Osteocyte (in vitro differentiated cells): ENCODE measurements around the gene ASTN2. TPM values are rescaled to one million over a fixed set of nuclear protein-coding genes. Genes with fewer than 3 reads are reported as not detected.

Experiments used
- DNase-seq: peaks from one replicate; pipeline ENCODE4 v3.0.0; 2021; ENCODE audit warnings: mixed read lengths; ENCODE audit not compliant: unreplicated experiment; ENCODE audit errors: extremely low spot score
- H3K27ac Mint-ChIP-seq: one replicate; pipeline ENCODE4 v1.8.0; 2021; ENCODE audit warnings: mild to moderate bottlenecking, mixed read lengths; ENCODE audit not compliant: unreplicated experiment
- H3K27me3 Mint-ChIP-seq: one replicate; pipeline ENCODE4 v1.8.0; 2021; ENCODE audit warnings: mixed read lengths; ENCODE audit not compliant: unreplicated experiment
- H3K36me3 Mint-ChIP-seq: one replicate; pipeline ENCODE4 v1.8.0; 2021; ENCODE audit warnings: mixed read lengths; ENCODE audit not compliant: unreplicated experiment
- H3K4me1 Mint-ChIP-seq: one replicate; pipeline ENCODE4 v1.8.0; 2021; ENCODE audit warnings: mixed read lengths; ENCODE audit not compliant: unreplicated experiment
- H3K4me3 Mint-ChIP-seq: one replicate; pipeline ENCODE4 v1.8.0; 2021; ENCODE audit warnings: mild to moderate bottlenecking, moderate library complexity, mixed read lengths; ENCODE audit not compliant: unreplicated experiment
- H3K9me3 Mint-ChIP-seq: one replicate; pipeline ENCODE4 v1.8.0; 2021; ENCODE audit warnings: mixed read lengths; ENCODE audit not compliant: unreplicated experiment
- total RNA-seq: library from RNA; stranded (reverse); gene quantifications from 2 replicates; pipeline ENCODE4 v1.2.1, GENCODE V29; 2021
- TF ChIP-seq, protein P1 (sequence below): fragments of 200-600 bp; sonication (generic); IDR thresholded peaks from 2 replicates; pipeline ENCODE4 v1.5.0; 2021; ENCODE audit warnings: antibody characterized with exemption, mild to moderate bottlenecking, moderate library complexity

ASTN2 gene
- total RNA-seq, 1 donor from 2014 or later, result 2.3 TPM

DNA sequence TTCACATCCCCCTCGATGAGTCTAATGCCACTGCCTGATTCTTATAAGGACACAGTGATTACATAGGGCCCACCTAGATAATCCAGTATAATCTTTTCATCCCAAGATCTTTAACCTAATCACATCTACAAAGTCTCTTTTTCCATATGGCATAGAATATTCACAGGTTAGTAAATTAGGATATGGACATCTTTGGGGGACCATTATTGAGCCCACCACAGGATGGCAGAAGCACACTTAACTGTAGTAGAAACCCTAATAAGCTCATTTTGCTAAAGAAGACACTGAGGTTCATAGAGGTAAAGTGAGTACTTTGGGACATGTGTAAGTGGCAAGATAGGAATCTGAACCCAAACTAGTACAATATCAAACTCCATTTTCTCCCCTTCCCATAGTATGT, 38.9 kb downstream of the ASTN2 start:
- Mint-ChIP-seq H3K27me3 (no peaks in the 10 kb centered on the region), H3K9me3 (no peaks in the 10 kb centered on the region), H3K4me1 (no peaks in the 10 kb centered on the region), H3K4me3 (no peak overlapping the region), H3K27ac (no peak overlapping the region), H3K36me3 (no peaks in the 10 kb centered on the region)
- TF ChIP-seq, protein P1, sequence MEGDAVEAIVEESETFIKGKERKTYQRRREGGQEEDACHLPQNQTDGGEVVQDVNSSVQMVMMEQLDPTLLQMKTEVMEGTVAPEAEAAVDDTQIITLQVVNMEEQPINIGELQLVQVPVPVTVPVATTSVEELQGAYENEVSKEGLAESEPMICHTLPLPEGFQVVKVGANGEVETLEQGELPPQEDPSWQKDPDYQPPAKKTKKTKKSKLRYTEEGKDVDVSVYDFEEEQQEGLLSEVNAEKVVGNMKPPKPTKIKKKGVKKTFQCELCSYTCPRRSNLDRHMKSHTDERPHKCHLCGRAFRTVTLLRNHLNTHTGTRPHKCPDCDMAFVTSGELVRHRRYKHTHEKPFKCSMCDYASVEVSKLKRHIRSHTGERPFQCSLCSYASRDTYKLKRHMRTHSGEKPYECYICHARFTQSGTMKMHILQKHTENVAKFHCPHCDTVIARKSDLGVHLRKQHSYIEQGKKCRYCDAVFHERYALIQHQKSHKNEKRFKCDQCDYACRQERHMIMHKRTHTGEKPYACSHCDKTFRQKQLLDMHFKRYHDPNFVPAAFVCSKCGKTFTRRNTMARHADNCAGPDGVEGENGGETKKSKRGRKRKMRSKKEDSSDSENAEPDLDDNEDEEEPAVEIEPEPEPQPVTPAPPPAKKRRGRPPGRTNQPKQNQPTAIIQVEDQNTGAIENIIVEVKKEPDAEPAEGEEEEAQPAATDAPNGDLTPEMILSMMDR, result no peak
- no peak for DNase-seq

GRCh38 chr9:117374076-117374725, 40.7 kb downstream of the ASTN2 start:
- Mint-ChIP-seq H3K9me3 (no peaks in the 10 kb centered on the region), H3K4me1 (no peaks in the 10 kb centered on the region), H3K27ac (no peak overlapping the region), H3K36me3 (no peaks in the 10 kb centered on the region), H3K4me3 (no peak overlapping the region), H3K27me3 (no peaks in the 10 kb centered on the region)
- TF ChIP-seq, protein P1, result no peak
- no peak for DNase-seq

DNA sequence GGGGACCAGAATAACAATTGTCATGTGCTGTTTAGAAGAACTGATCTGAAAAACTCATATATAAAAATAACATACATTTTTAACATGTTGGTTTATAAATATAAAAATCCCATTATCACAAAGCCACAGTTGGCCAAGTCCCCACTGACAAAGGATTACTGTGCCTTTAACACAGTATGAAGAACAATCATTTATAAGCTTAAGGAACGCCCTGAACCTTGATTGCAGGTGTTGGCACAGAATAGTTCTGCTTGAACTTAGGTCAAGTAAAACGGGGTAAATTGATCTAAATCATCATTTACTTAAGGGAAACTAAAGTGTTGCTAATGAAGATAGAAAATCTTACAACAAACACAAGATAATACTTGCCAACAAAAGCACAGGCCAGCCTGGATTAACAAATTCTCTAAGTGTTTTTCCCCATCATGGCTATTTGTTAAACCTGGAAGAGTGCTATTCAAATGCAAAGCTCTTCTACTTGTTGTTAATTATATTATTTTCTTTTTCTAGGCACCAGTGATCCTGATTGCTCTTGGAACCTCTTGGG, 46.1 kb downstream of the ASTN2 start:
- no peaks in the 10 kb centered on the region for H3K4me1 Mint-ChIP-seq
- H3K27ac Mint-ChIP-seq, result no peak overlapping the region
- H3K9me3 Mint-ChIP-seq, result no peaks in the 10 kb centered on the region
- TF ChIP-seq, protein P1, result no peak
- no peaks in the 10 kb centered on the region for H3K36me3 Mint-ChIP-seq
- no peak overlapping the region for H3K4me3 Mint-ChIP-seq
- no peak for DNase-seq
- no peaks in the 10 kb centered on the region for H3K27me3 Mint-ChIP-seq

DNA sequence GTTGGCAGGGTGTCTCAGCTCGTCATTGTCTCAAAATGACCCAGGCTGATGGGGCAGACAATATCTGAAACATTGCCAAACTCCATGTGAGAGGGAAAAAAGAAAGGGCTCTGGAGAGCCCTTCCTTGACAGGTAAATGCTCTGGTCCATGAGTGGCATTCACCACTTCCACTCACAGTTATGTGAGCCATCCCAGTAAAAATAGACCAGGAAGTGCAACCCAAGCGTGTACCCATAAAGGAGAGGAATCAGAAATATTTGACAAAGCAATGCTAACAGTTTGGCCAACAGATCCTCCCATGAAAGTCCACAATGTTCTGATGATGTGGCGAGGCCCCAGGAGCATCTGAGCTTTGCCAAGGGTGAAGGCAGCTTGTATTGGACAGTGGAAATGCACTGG, 49.4 kb downstream of the ASTN2 start:
- Mint-ChIP-seq H3K4me1 (no peaks in the 10 kb centered on the region), H3K4me3 (no peak overlapping the region), H3K27me3 (no peaks in the 10 kb centered on the region), H3K9me3 (no peaks in the 10 kb centered on the region), H3K27ac (no peak overlapping the region), H3K36me3 (no peaks in the 10 kb centered on the region)
- TF ChIP-seq, protein P1, result no peak
- no peak for DNase-seq

- Mint-ChIP-seq H3K4me1 (no peaks in the 10 kb centered on the region), H3K36me3 (no peaks in the 10 kb centered on the region), H3K27me3 (no peaks in the 10 kb centered on the region), H3K27ac (no peak overlapping the region), H3K4me3 (no peak overlapping the region), H3K9me3 (no peaks in the 10 kb centered on the region)
- no peak for DNase-seq
- TF ChIP-seq, protein P1, result no peak
These were observed 51.9 kb downstream of the ASTN2 start for GRCh38 chr9:117363006-117363405.
